HepG2 (cell line): Measurements from ENCODE around the gene VWA5B1.

Experiments used
- AGO2 ChIP-seq: fragments of 200-400 bp; formaldehyde crosslinking; optimal IDR thresholded peaks from 2 replicates; pipeline ENCODE3; 2017; ENCODE audit warnings: mild to moderate bottlenecking, low read depth, low read length, moderate library complexity
- AHR ChIP-seq: IDR thresholded peaks from 2 replicates; pipeline ENCODE4 v1.6.1; 2018; ENCODE audit warnings: missing genetic modification reagents, missing compliant biosample characterization
- MAX ChIP-seq: IDR thresholded peaks from 2 replicates; pipeline ENCODE4 v1.6.1; 2012; ENCODE audit warnings: inconsistent platforms
- POLR2A ChIP-seq, 2 experiments: IDR thresholded peaks; 2 replicates each; pipeline ENCODE4 v1.6.1; 2011; ENCODE audit warnings: low read depth in 2 of 2, low read length in 2 of 2, mild to moderate bottlenecking in 1 of 2, moderate library complexity in 1 of 2; ENCODE audit not compliant: insufficient read depth in 1 of 2
- SETDB1 ChIP-seq: sonication (generic); formaldehyde crosslinking; IDR thresholded peaks from 2 replicates; pipeline ENCODE4 v1.5.1; 2020; ENCODE audit warnings: missing genetic modification reagents, mild to moderate bottlenecking, borderline replicate concordance
- TOPORS ChIP-seq: sonication (generic); formaldehyde crosslinking; IDR thresholded peaks from 2 replicates; pipeline ENCODE4 v1.8.0; 2023; ENCODE audit warnings: mild to moderate bottlenecking, missing genetic modification reagents
- ZBTB20 ChIP-seq: sonication (generic); formaldehyde crosslinking; IDR thresholded peaks from 2 replicates; pipeline ENCODE4 v1.8.1; 2023; ENCODE audit warnings: missing genetic modification reagents, low read depth, mild to moderate bottlenecking, borderline replicate concordance

GRCh38 chr1:20325407-20325843, 34.8 kb downstream of the VWA5B1 start:
- TF ChIP-seq AGO2 = no peak
- TF ChIP-seq AHR (CRISPR knock-in tag) = no peak
- no peak for TF ChIP-seq ZBTB20 (CRISPR knock-in tag)
- TF ChIP-seq MAX = no peak
- no peak for TF ChIP-seq TOPORS (CRISPR knock-in tag)
- no peak for TF ChIP-seq SETDB1
- TF ChIP-seq POLR2A (IDR thresholded peaks at IDR 0.05; ENCODE audit: insufficient read depth in 1 of 2, low read depth in 2 of 2, low read length in 2 of 2) = no peak
